Muscle layer of colon (tissue), 2 donors: ENCODE measurements around the gene DPEP2NB.
A peak's percentile ranks its signal among the peaks of the same experiment; 100 is the strongest.
"Not testable (repeated sequence)": the region's sequence is repeated elsewhere in the genome, so short reads cannot be mapped to it uniquely, and the experiment has no call there.

ENCODE experiments used
- H3K27ac ChIP-seq: one replicate; pipeline ENCODE4 v1.7.0; 2013; ENCODE audit warnings: low read depth, mild to moderate bottlenecking, low read length, moderate library complexity
- H3K27me3 ChIP-seq, 2 donors: one replicate each; pipeline ENCODE4 v1.7.0; 2013; ENCODE audit warnings: low read length in 2 of 2, mild to moderate bottlenecking in 2 of 2; ENCODE audit not compliant: insufficient read depth in 2 of 2, control insufficient read depth in 1 of 2
- H3K36me3 ChIP-seq: one replicate; pipeline ENCODE4 v1.7.0; 2013; ENCODE audit warnings: mild to moderate bottlenecking, low read length; ENCODE audit not compliant: insufficient read depth
- H3K4me1 ChIP-seq: one replicate; pipeline ENCODE4 v1.7.0; 2013; ENCODE audit warnings: mild to moderate bottlenecking, low read length; ENCODE audit not compliant: insufficient read depth
- H3K4me3 ChIP-seq, 2 donors: one replicate each; pipeline ENCODE4 v1.7.0; 2013; ENCODE audit warnings: low read length in 2 of 2, low read depth in 1 of 2, mild to moderate bottlenecking in 1 of 2, moderate library complexity in 1 of 2
- H3K9ac ChIP-seq: one replicate; pipeline ENCODE4 v1.7.0; 2013; ENCODE audit warnings: low read length
- H3K9me3 ChIP-seq: one replicate; pipeline ENCODE4 v1.7.0; 2013; ENCODE audit warnings: mild to moderate bottlenecking, low read length
- donor health status: abdominal sarcoma.
- donor health status: Adenocarcinoma of cecum.

DPEP2NB gene

GRCh38 chr16:68037841-68038597, 22.3 kb upstream of the DPEP2NB start:
- no peaks in the 10 kb centered on the region for H3K36me3 ChIP-seq
- no peaks in the 10 kb centered on the region for H3K27me3 ChIP-seq
- no peaks in the 10 kb centered on the region for H3K4me1 ChIP-seq
- H3K27ac ChIP-seq, result no peak overlapping the region
- no peaks in the 10 kb centered on the region for H3K9me3 ChIP-seq
- no peak overlapping the region for H3K9ac ChIP-seq
- no peak overlapping the region for H3K4me3 ChIP-seq

- Histone ChIP-seq H3K27me3 (no peaks in the 10 kb centered on the region), H3K27ac (no peak overlapping the region), H3K9me3 (no peaks in the 10 kb centered on the region), H3K4me3 (no peak overlapping the region), H3K4me1 (no peaks in the 10 kb centered on the region), H3K9ac (no peak overlapping the region), H3K36me3 (no peaks in the 10 kb centered on the region)
Observed at GRCh38 chr16:68035227-68035626, 19.5 kb upstream of the DPEP2NB start.

GRCh38 chr16:68033101-68033500, 17.4 kb upstream of the DPEP2NB start:
- H3K27me3 ChIP-seq, result no peaks in the 10 kb centered on the region
- no peak overlapping the region for H3K4me3 ChIP-seq
- no peaks in the 10 kb centered on the region for H3K9me3 ChIP-seq
- no peak overlapping the region for H3K9ac ChIP-seq
- no peak overlapping the region for H3K27ac ChIP-seq
- H3K4me1 ChIP-seq, result no peaks in the 10 kb centered on the region
- H3K36me3 ChIP-seq, result peaks cover 4% of the 10 kb centered on the region

- H3K27ac ChIP-seq, result no peak overlapping the region
- no peak overlapping the region for H3K4me3 ChIP-seq
- no peaks in the 10 kb centered on the region for H3K4me1 ChIP-seq
- peaks cover 4% of the 10 kb centered on the region for H3K36me3 ChIP-seq
- no peaks in the 10 kb centered on the region for H3K27me3 ChIP-seq
- no peaks in the 10 kb centered on the region for H3K9me3 ChIP-seq
- H3K9ac ChIP-seq, result no peak overlapping the region
Observed at GRCh38 chr16:68031951-68032350, 16.2 kb upstream of the DPEP2NB start.

- H3K9me3 ChIP-seq, H3K27me3 ChIP-seq, H3K4me1 ChIP-seq, H3K4me3 ChIP-seq, H3K36me3 ChIP-seq, H3K27ac ChIP-seq, H3K9ac ChIP-seq: not testable (repeated sequence)
Observed at GRCh38 chr16:68030108-68030507, 14.4 kb upstream of the DPEP2NB start.

- no peak overlapping the region for H3K27ac ChIP-seq
- H3K9me3 ChIP-seq, result no peaks in the 10 kb centered on the region
- H3K36me3 ChIP-seq, result peaks cover 4% of the 10 kb centered on the region
- no peaks in the 10 kb centered on the region for H3K27me3 ChIP-seq
- H3K9ac ChIP-seq, result no peak overlapping the region
- peaks cover 4% of the 10 kb centered on the region for H3K4me1 ChIP-seq
- no peak overlapping the region for H3K4me3 ChIP-seq
Observed at GRCh38 chr16:68028996-68029395, 13.3 kb upstream of the DPEP2NB start.

- Histone ChIP-seq H3K27me3 (no peaks in the 10 kb centered on the region), H3K27ac (peak within 1 kb of the TSS; percentile 95), H3K9me3 (no peaks in the 10 kb centered on the region), H3K4me1 (peaks cover 25% of the 10 kb centered on the region), H3K9ac (peak within 1 kb of the TSS; percentile 65), H3K36me3 (peaks cover 12% of the 10 kb centered on the region), H3K4me3 (peak within 1 kb of the TSS; percentile 43 to 72)
Observed at GRCh38 chr16:68022728-68023537, 7.2 kb upstream of the DPEP2NB start, which contains the start of the genes DDX28 and DUS2. Gene DDX28 (minus strand): TSS chr16:68023232. CDS start chr16:68023202, 30 bp downstream. Gene DUS2 (plus strand): TSS chr16:68023284. CDS start chr16:68038024, 14,740 bp downstream.

GRCh38 chr16:68022278-68022727, 6.6 kb upstream of the DPEP2NB start:
- H3K27ac ChIP-seq, result peak overlapping the region; percentile 95
- no peaks in the 10 kb centered on the region for H3K27me3 ChIP-seq
- H3K4me1 ChIP-seq, result peaks cover 25% of the 10 kb centered on the region
- peak overlapping the region; percentile 65 for H3K9ac ChIP-seq
- H3K9me3 ChIP-seq, result no peaks in the 10 kb centered on the region
- H3K36me3 ChIP-seq, result peaks cover 12% of the 10 kb centered on the region
- H3K4me3 ChIP-seq, result peak overlapping the region; percentile 43 to 72

GRCh38 chr16:68021490-68021889, 5.8 kb upstream of the DPEP2NB start:
- H3K4me3 ChIP-seq, result peak overlapping the region in 1 of 2 donors; percentile 72
- H3K36me3 ChIP-seq, result peaks cover 12% of the 10 kb centered on the region
- H3K27ac ChIP-seq, result no peak overlapping the region
- H3K9ac ChIP-seq, result no peak overlapping the region
- no peaks in the 10 kb centered on the region for H3K9me3 ChIP-seq
- peaks cover 25% of the 10 kb centered on the region for H3K4me1 ChIP-seq
- no peaks in the 10 kb centered on the region for H3K27me3 ChIP-seq

GRCh38 chr16:68019167-68019680, 3.5 kb upstream of the DPEP2NB start:
- Histone ChIP-seq H3K4me3 (no peak overlapping the region), H3K27ac (no peak overlapping the region), H3K4me1 (peaks cover 24% of the 10 kb centered on the region), H3K27me3 (no peaks in the 10 kb centered on the region), H3K36me3 (peaks cover 12% of the 10 kb centered on the region), H3K9me3 (no peaks in the 10 kb centered on the region), H3K9ac (no peak overlapping the region)

GRCh38 chr16:68013440-68013839, 2.3 kb downstream of the DPEP2NB start:
- Histone ChIP-seq H3K36me3 (no peaks in the 10 kb centered on the region), H3K27me3 (no peaks in the 10 kb centered on the region), H3K4me3 (no peak overlapping the region), H3K9ac (no peak overlapping the region), H3K27ac (no peak overlapping the region), H3K4me1 (no peaks in the 10 kb centered on the region), H3K9me3 (no peaks in the 10 kb centered on the region)
